PFSK-1 (cell line): ENCODE data around the gene MAB21L3.

ENCODE experiments used
- FOXP2 ChIP-seq: optimal IDR thresholded peaks from 2 replicates; pipeline ENCODE3; 2011; ENCODE audit warnings: borderline replicate concordance, control low read depth, inconsistent platforms; ENCODE audit not compliant: insufficient read depth; ENCODE audit errors: extremely low read length, extremely low read depth
- POLR2AphosphoS5 ChIP-seq: IDR thresholded peaks from 2 replicates; pipeline ENCODE4 v1.6.1; 2012; ENCODE audit warnings: low read depth, mild to moderate bottlenecking, control low read depth, low read length, moderate library complexity
- SIN3A ChIP-seq: IDR thresholded peaks from 2 replicates; pipeline ENCODE4 v1.6.1; 2012; ENCODE audit warnings: mild to moderate bottlenecking, low read length, moderate library complexity, borderline replicate concordance; ENCODE audit not compliant: insufficient read depth
- TAF1 ChIP-seq: IDR thresholded peaks from 2 replicates; pipeline ENCODE4 v1.6.1; 2012; ENCODE audit warnings: low read length, control low read depth, borderline replicate concordance; ENCODE audit not compliant: insufficient read depth
- TF ChIP-seq, protein P1 (sequence below), 2 experiments: IDR thresholded peaks; 2 replicates each; pipeline versions ENCODE4 v1.6.1 to v1.8.0; 2011 to 2012; ENCODE audit warnings: low read depth in 2 of 2, low read length in 2 of 2, control low read depth in 1 of 2, inconsistent platforms in 1 of 2, mild to moderate bottlenecking in 1 of 2, moderate library complexity in 1 of 2; ENCODE audit not compliant: insufficient read depth in 1 of 2

Gene MAB21L3

GRCh38 chr1:116123837-116124533, 12.8 kb downstream of the MAB21L3 start:
- TF ChIP-seq, protein P1, sequence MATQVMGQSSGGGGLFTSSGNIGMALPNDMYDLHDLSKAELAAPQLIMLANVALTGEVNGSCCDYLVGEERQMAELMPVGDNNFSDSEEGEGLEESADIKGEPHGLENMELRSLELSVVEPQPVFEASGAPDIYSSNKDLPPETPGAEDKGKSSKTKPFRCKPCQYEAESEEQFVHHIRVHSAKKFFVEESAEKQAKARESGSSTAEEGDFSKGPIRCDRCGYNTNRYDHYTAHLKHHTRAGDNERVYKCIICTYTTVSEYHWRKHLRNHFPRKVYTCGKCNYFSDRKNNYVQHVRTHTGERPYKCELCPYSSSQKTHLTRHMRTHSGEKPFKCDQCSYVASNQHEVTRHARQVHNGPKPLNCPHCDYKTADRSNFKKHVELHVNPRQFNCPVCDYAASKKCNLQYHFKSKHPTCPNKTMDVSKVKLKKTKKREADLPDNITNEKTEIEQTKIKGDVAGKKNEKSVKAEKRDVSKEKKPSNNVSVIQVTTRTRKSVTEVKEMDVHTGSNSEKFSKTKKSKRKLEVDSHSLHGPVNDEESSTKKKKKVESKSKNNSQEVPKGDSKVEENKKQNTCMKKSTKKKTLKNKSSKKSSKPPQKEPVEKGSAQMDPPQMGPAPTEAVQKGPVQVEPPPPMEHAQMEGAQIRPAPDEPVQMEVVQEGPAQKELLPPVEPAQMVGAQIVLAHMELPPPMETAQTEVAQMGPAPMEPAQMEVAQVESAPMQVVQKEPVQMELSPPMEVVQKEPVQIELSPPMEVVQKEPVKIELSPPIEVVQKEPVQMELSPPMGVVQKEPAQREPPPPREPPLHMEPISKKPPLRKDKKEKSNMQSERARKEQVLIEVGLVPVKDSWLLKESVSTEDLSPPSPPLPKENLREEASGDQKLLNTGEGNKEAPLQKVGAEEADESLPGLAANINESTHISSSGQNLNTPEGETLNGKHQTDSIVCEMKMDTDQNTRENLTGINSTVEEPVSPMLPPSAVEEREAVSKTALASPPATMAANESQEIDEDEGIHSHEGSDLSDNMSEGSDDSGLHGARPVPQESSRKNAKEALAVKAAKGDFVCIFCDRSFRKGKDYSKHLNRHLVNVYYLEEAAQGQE (IDR thresholded peaks at IDR 0.05; ENCODE audit: insufficient read depth in 1 of 2, low read depth in 2 of 2, low read length in 2 of 2), result no peak
- TF ChIP-seq FOXP2 (no peak), POLR2AphosphoS5 (no peak), SIN3A (no peak), TAF1 (no peak)

GRCh38 chr1:116125758-116126157, 14.6 kb downstream of the MAB21L3 start:
- TF ChIP-seq, protein P1 (IDR thresholded peaks at IDR 0.05; ENCODE audit: insufficient read depth in 1 of 2, low read depth in 2 of 2, low read length in 2 of 2), result no peak
- no peak for TF ChIP-seq FOXP2
- TF ChIP-seq POLR2AphosphoS5, result no peak

DNA sequence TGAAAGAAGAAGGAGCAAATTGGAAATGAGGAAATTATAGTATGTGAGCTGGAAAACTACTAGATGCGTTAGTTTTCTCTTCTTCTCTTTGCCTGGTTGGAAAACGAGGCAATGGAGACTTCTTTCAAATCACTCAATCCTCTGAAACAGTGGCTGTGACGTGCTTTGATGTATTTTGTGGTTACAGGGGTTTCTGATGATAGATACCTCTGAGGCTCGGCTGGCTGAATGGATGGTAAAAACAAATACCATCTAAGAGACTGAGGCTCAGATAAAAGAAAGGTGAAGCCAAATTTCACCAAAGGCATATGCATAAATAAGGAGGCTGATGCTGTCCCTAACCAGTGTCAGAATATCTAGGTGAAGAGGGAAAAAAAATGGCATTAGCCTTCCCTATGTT, 15.1 kb downstream of the MAB21L3 start:
- TF ChIP-seq SIN3A (no peak), FOXP2 (no peak), POLR2AphosphoS5 (no peak), TAF1 (no peak)

GRCh38 chr1:116127123-116127847, 16.1 kb downstream of the MAB21L3 start:
- TF ChIP-seq, protein P1 (IDR thresholded peaks at IDR 0.05; ENCODE audit: insufficient read depth in 1 of 2, low read depth in 2 of 2, low read length in 2 of 2), result no peak
- TF ChIP-seq FOXP2 (no peak), POLR2AphosphoS5 (no peak), SIN3A (no peak), TAF1 (no peak)

- no peak for TF ChIP-seq POLR2AphosphoS5
- TF ChIP-seq, protein P1 (IDR thresholded peaks at IDR 0.05; ENCODE audit: insufficient read depth in 1 of 2, low read depth in 2 of 2, low read length in 2 of 2), result no peak
- TF ChIP-seq TAF1, result no peak
- no peak for TF ChIP-seq FOXP2
These were observed 16.8 kb downstream of the MAB21L3 start for GRCh38 chr1:116127848-116128540.
